H1 (cell line): ENCODE results near the gene NINJ2.

Experiments
- GABPA ChIP-seq: IDR thresholded peaks from 2 replicates; pipeline ENCODE4 v1.6.1; 2011; ENCODE audit warnings: mild to moderate bottlenecking, low read length, moderate library complexity, borderline replicate concordance; ENCODE audit not compliant: insufficient read depth
- RAD21 ChIP-seq, 2 experiments: IDR thresholded peaks in 1 of 2; conservative IDR thresholded peaks in 1 of 2; 2 replicates each; pipeline ENCODE4 v1.6.1; 2011; ENCODE audit warnings: low read depth in 2 of 2, low read length in 2 of 2, improper control_type of control experiment in 1 of 2, inconsistent platforms in 1 of 2, mild to moderate bottlenecking in 1 of 2, moderate library complexity in 1 of 2
- TF ChIP-seq, protein P1 (sequence below): IDR thresholded peaks from 2 replicates; pipeline ENCODE4 v1.6.1; 2011; ENCODE audit warnings: low read length, improper control_type of control experiment
- TF ChIP-seq, protein P2 (sequence below), 3 experiments: IDR thresholded peaks; 1 replicate in 2 of 3; 2 replicates in 1 of 3; pipeline versions ENCODE4 v1.5.1 to v1.6.1; 2011; ENCODE audit warnings: low read length in 3 of 3, mild to moderate bottlenecking in 3 of 3, inconsistent platforms in 2 of 3, low read depth in 1 of 3, moderate library complexity in 1 of 3; ENCODE audit not compliant: insufficient read depth in 1 of 3; ENCODE audit errors: control extremely low read depth in 1 of 3

DNA sequence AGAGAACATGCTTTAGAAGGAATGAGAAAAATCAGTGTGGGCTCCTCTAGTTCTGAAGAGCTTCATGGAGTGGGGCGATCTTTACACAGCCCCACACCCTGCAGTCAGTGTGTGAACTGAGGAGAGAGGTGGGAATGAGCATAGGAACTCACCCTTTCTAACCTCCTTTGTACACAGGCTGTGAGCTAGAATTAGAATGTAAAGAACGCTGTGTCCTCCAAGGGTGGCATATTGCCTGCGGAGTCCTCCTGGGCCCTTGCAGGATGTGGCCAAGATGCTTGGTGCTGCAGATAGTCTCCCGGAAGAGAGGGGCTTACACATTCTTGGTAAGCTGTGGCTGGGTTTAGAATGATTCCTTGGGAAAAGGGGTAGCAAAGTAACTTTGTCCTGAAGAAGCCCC, 43.9 kb downstream of the NINJ2 start:
- TF ChIP-seq, protein P1, sequence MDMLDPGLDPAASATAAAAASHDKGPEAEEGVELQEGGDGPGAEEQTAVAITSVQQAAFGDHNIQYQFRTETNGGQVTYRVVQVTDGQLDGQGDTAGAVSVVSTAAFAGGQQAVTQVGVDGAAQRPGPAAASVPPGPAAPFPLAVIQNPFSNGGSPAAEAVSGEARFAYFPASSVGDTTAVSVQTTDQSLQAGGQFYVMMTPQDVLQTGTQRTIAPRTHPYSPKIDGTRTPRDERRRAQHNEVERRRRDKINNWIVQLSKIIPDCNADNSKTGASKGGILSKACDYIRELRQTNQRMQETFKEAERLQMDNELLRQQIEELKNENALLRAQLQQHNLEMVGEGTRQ: no peak
- TF ChIP-seq, protein P2, sequence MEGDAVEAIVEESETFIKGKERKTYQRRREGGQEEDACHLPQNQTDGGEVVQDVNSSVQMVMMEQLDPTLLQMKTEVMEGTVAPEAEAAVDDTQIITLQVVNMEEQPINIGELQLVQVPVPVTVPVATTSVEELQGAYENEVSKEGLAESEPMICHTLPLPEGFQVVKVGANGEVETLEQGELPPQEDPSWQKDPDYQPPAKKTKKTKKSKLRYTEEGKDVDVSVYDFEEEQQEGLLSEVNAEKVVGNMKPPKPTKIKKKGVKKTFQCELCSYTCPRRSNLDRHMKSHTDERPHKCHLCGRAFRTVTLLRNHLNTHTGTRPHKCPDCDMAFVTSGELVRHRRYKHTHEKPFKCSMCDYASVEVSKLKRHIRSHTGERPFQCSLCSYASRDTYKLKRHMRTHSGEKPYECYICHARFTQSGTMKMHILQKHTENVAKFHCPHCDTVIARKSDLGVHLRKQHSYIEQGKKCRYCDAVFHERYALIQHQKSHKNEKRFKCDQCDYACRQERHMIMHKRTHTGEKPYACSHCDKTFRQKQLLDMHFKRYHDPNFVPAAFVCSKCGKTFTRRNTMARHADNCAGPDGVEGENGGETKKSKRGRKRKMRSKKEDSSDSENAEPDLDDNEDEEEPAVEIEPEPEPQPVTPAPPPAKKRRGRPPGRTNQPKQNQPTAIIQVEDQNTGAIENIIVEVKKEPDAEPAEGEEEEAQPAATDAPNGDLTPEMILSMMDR (IDR thresholded peaks at IDR 0.05; ENCODE audit: control extremely low read depth in 1 of 3, insufficient read depth in 1 of 3, low read depth in 1 of 3, low read length in 3 of 3): no peak
- TF ChIP-seq GABPA: no peak
- TF ChIP-seq RAD21 (IDR thresholded peaks at IDR 0.05 in 1 of 2, conservative IDR thresholded peaks at IDR 0.05 in 1 of 2; ENCODE audit: low read depth in 2 of 2, low read length in 2 of 2): no peak
